GM20000 (cell line): ENCODE measurements around the gene ADCY1.
"Not testable (repeated sequence)": the region's sequence is repeated elsewhere in the genome, so short reads cannot be mapped to it uniquely, and the experiment has no call there.

ENCODE experiments used
- DNase-seq: peaks from one replicate; pipeline ENCODE4 v3.0.0; 2012; ENCODE audit warnings: low spot score

ADCY1 gene

GRCh38 chr7:45761545-45762205, 187.5 kb downstream of the ADCY1 start:
- not testable (repeated sequence) for DNase-seq

- DNase-seq = not testable (repeated sequence)
Measured at GRCh38 chr7:45762225-45762994, 188.2 kb downstream of the ADCY1 start.

- DNase-seq = peak; percentile 88
Measured at GRCh38 chr7:45768516-45769394, 194.6 kb downstream of the ADCY1 start.

- DNase-seq = not testable (repeated sequence)
Measured at GRCh38 chr7:45769626-45770025, 195.5 kb downstream of the ADCY1 start.
